CD4-positive, alpha-beta T cell treated with Interleukin-4 for 1 hour (primary cell): ENCODE results near the gene PPM1H.
"Not testable (repeated sequence)": the region's sequence is repeated elsewhere in the genome, so short reads cannot be mapped to it uniquely, and the experiment has no call there.

Experiments used
- DNase-seq, 2 donors: peaks; one replicate each; pipeline ENCODE4 v3.0.0-alpha.2; 2020 to 2022

Gene PPM1H

DNA sequence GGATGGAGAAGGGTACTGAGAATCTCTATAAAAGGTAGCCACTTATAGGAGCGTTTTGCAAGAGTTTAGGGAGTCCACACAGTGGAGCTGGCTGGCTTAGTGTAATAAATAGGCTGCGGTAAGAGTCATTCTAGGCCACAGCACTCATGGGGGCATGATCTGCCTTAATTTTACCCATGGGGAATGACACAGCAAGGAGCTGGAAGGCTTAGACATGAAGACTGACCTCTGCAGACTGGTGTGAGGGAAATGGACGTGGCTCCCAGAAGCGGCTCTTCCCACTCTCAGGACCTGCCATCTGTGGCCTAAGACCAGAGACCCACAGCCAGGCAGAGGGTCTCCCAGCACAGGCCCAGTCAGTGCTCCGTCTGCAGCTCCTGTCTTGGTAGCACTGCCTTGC is 173.3 kb downstream of the PPM1H start:
- no peak for DNase-seq

DNA sequence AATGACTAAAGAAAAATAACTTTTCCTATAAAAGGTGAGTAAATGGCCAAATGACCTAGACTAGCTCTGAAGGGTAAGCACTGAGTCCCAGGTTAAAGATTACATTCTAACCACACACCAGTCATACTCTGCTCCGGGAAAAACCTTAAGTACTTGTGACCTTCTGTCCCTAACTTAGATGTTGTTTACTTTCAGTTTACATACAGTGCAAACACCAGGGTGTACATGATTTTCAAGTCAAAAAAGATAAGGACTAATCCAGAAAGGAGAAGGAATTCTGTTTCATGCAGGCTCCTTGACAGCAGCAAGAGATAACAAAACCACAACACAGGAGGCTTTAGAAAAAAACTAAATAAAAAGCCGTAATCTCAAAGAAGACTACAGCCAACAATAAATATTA is 174.2 kb downstream of the PPM1H start:
- DNase-seq, result no peak

DNA sequence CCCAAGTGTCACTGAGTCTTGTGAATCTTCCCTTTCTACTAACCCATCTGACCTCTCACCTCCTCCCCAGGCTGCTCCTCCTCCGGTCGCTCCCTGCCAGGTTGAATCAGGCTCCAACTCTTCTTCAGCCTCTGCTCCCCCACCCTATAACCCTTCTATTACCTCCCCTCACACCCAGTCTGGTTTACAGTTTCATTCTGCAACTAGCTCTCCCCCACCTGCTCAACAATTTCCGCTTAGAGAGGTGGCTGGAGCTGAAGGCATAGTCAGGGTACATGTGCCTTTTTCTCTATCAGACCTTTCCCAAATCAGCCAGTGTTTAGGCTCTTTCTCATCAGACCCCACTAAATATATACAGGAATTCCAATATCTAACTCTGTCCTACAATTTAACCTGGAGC is 174.6 kb downstream of the PPM1H start:
- not testable (repeated sequence) for DNase-seq

DNA sequence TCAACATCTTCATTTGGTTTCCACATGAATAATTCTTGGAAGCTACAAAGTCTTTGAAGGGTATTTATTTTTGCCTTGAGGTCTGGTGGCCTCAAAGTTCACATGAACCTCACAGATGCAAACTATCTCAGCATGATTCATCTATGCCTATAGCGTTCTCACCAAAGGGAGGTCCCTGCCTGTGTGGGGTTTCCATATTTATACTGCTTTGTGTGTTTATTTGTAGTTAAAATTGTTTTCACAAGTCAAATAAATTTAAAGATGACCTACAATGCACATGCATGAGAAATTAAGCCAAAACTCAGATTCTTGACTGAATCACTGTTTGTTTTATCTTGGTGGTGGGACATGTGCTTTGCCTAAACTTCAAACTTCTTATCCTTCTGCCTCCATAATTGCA is 176.7 kb downstream of the PPM1H start:
- DNase-seq, result no peak

DNA sequence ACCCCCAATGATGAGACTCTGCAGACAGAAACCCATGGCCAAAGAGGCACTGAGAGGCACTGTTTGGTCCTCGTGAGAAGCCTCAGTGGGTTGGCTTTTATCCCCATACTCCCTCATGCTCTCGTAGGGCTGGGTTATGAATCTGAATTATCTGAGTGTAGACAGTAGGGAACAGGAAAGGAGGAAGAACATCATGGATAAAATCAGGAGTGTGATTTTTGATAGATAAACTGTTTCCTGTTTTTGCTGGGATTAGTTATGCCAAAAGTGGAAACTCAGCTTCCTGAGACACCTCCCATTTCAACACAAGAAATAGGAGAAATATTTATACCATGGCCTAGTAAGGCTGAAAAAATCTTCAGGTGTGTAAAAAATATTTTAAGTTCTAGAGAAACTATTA is 177.9 kb downstream of the PPM1H start:
- DNase-seq, result no peak

DNA sequence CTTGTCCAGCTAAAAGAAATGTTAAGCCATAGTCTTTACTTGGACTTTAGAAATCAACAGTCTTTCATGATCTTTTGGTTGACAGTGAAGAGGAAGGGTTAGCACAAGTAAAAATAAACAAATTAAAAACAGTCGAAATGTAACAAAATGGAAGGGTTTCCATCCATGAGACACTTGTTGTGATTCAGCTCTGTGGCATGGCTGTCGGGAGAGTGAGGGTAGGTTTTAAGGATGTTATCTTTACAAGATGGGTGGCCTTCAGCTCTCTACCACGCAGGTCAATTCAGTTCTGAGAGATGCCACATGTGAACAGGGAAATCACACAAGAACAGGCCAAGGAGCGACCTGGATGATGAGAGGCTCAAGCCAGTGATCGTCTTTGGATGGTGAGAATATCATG is 180.2 kb downstream of the PPM1H start:
- no peak for DNase-seq

DNA sequence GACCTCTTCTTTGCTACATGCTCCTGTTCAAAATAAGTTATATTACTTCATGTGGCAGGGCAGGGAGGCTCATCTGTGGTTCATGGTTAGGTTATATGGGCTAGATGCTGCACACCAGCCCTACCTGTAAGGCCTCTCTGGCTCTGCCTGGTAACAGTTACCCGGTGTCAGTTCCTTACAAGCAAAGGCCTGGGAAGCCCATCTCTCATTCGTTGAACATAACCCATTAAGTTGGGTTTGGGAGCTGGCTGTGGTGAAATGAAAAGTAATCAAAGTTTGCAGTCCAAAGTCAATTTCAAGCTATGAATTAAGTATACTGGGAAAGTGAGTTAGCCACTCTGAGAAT is 183.2 kb downstream of the PPM1H start:
- no peak for DNase-seq

DNA sequence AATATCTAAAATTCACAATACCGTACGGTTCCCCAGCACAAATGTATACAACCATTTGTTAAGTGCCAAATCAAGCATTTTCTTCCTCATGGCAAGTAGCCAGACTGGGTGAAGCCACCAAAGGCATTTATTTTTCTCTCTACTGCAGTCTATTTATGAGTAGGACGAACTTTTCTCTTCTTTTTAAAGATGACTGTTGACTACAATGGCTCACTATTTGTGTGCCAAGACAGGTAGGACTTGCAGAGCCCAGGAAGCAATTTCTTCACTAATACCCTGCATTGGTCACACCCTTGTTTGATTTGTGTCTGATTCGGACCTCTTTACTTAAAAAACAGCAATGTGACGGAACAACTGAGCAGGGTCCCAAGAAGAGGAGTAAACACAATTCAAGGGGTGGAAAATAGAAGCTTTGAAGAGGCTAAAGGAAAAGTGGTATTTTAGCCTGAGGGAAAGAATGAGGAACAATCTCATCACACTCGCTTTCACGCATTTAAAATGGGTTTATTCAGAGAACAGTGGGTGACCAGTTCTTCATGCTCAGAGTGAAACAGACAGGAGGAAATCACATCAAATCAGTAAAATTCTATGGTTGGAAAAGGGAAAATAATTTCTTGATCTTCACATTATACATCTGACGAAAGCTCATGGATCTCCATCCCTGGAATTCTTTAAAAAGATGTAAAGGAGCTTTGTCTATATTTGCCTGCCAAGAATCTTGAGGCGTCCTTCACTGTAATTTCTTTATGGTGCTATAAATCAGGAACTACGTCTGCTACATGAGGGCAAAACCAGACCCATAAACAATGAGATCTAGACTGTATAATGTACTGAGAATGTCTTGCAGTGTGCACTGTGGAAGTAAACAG is 183.8 kb downstream of the PPM1H start:
- no peak for DNase-seq

DNA sequence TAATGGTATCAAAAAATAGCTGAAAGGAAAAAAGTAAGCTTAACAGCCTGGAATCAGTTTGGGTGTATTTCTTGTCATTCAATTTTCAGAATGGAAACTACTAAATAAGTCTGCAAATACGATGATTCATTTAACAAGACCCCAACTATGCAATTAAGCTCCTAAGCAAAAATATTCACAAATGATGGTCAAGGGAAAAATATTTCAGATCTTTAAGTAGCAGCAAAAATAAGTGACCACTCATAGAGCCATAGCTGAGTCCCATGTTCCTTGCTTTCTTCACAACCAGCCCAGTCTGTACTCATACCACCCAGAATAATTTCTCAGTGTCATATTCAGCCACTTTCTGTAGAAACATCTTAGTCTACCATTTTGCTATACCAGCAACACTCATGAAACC is 185.4 kb downstream of the PPM1H start:
- no peak for DNase-seq

DNA sequence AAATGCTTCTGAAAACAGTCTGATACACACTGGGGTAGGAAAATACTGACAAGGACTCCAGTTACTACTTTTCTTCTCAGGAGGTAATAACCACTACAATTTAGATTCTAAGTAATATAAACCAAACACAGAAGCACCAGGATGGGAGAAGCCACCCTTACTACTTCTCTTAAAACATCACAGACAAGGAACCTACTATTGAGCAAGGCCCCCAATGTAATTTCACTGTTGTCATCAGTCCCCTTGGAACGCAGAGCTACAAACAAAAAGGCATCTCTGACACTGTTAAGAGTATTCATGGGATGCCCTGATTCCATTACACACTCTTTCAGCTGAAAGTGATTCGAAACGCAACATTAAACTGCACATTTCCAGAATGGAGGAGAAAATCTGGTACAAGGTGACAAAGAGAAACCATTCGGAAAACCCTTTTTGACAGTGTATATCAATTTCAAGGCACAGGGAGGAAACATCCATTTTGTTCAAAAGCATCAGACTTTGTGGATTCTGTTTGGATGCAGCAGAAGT is 185.9 kb downstream of the PPM1H start:
- no peak for DNase-seq

DNA sequence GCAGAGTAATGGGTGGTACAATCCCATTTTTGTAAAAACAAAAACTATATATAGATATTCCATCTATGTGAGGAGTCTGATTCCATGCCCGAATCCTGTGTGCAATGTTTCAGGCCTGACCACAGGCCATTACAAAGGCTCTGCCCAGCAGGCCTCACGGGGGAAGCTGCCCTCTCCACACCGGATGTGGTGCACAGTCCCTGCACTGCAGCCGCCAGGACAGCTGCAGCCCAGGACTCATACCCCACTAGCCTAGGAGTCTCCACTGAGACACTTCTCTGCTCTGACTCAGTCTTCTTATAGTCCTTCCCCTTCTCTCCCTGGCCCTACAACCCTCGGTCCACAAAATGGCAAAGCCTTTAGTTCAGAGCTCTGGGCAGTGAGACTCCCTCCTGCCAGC is 190.4 kb downstream of the PPM1H start:
- peak in 1 of 2 donors; percentile 37 for DNase-seq

DNA sequence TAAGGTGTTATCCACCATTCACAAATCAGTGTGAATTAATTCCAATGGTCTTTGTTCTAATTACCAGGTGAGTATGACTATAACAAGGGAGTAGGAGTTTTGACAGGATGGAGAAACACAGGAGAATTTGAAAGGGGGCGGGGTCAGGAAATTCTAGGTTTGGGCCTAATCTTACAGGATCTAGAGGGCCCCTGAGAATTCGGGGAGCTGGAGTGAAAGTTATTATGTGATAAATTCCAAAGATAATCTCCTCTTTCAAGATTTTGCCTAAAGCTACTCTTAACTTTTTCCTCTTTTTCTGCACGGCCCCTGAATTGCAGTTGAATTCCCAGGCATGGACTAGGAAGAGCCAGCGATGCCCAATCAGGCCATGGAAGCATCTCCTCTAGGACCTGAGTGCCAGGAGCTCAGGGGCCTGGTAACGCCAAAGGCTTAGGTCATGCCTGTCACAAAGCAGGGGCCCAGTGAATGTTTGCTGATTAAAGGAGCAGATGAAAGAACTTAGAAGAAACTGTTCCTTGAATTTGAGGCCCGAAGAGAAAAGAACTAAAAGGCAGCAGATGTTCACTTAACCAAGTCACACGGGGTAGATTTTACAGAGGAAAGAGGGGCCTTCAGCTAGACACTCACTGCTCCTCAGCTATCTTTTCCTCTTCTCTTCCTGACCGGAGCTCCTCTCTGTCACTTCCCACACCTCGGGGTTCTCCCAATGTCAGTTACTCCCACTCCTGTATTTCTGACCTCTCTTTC is 195.5 kb downstream of the PPM1H start:
- no peak for DNase-seq

DNA sequence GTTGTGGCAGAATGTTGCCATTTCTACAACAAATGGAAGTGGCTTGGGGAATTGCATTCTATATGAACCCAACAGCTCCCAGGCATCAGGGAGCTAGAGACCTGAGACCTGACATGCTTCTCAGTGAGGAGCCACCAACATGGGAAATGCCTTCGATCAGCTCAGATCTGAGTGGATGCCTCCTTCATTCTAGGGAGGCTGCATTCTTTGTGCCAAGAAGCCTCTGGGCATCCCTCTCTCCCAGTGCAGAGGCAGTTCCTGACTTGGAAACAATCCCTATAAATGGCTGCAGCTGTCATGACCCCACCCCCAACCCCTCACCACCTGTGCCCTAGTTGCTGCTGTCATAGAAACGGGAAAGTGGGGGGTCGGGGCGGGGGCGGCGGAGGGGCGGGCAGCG is 196.3 kb downstream of the PPM1H start:
- DNase-seq, result no peak

DNA sequence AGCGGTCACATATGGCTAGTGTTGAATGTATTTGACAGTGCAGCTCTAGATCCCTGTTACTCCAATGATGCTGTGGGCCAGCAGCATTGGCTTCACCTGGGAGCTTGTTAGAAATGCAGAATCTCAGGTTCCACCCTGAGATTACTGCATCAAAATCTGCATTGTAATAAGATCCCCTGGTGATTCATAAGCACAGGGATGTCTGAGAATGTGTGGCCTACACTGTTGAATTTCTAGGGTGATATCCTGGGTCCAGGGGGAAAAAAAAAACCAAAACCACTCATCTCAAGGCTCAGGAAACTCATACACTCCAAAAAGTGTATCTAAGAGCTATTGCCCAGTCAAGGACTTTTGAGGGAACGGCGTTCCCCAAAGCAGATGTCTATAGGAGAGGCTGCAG is 196.8 kb downstream of the PPM1H start:
- DNase-seq, result no peak

DNA sequence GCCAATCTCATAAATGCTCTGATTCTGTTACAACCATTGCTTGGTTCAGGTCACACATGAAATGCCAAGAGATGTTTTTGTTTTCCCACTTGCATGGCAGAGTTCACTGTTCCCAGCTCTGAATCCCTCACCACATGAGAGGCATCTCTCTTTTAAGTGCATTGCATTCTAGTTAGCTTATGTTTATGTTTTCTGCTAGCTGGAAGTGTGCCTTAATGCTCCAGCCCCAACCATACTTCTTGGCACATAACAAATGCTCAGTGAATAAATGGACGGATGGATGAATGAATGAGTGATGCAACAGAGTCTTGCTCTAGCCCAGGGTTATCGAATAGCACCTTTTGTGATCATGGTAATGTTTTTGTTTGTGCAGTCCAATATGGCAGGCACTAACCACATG is 197.3 kb downstream of the PPM1H start:
- DNase-seq, result no peak

DNA sequence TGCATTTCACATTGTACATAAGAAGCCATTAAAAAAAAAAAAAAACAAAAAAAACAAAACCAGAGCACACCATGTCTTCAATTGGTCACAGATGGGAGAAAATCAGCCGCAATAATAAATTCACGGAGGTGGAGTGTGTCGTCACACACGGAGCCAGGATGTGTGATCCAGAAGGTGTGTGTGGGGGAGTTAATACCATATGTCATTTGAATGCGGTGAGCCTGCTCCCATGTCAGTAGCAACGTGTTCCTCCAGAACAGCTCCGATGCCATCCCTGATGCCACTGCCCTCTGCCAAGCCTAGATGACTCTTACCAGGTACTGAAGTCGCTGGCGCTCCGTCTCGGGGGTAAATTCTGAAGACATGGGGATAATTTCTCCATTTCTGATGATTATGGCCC is 197.8 kb downstream of the PPM1H start:
- DNase-seq, result no peak

DNA sequence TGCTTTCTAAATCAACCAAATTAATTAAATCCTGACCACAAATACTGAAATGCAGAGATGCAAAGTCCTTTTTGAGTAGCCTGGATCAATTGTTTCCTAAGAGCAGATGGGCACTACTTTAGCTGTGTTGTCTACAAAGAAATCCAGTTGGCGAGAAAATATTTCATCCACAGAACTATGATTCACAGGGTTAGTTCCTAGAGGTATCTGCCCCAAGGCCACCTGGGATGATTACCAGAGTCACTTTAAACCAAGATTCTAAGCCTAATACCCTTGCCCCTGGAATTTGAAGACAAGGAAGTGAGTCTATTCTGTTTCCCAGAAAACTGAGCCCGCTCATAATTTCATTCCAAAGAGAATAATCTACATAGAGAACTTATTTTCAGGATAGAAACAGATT is 198.4 kb downstream of the PPM1H start:
- no peak for DNase-seq

DNA sequence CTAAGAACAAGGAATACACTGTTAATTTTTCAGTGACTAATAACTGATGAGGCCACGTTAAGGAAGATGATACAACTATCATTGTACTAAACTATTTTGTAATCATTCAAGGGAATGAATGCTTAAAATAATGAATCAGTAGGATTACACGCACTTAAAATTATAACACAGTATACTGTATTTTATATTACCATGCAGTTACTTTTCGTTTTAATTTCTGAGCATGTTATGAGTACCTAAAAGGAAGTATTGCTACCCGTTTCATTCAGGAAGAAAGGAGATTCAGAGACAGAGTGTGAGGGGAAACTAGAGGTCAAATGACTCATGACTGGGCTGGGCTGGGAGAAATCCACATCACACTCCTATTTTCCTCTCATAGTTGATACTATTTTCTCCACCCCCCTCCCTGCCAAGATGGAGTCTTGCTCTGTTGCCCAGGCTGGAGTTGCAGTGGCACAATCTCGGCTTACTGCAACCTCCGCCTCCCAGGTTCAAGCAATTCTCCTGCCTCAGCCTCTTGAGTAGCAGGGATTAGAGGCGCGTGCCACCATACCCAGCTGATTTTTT is 202.0 kb downstream of the PPM1H start:
- DNase-seq, result peak in 1 of 2 donors; percentile 34

DNA sequence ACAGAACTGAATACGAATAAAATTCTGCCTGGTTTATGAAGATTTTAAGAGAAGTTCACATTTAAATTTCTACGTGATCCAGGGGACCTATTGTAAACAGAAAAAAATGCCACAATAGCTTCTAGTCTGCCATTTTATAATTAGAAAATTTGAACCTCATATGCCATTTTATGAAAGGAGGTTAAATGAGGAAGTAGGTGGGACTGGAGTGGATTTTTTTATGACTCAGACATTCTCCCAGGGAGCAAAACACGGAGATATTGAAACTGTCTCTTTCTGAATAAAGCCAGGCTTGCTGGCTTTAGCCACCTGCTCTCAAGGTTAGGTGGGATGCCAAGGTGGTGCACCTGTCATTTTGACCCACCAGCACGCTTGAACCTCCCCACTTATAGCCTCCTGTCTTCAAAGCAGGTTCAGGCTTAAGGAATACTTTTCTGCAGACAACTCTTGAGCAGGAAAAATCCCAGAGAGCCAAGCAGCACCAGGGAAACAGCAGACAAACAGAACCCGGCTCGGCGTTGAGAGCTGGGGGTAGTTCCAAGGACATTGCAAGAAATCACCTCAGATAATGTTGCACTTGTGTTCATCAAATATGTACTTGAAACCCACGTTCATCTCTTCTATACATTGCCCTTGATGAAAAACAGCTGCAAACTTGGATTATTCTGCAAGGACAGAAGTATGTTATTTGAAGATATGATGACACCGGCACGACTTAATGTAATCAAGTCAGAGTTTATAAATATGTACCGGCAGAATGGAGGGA is 203.7 kb downstream of the PPM1H start:
- DNase-seq, result no peak

DNA sequence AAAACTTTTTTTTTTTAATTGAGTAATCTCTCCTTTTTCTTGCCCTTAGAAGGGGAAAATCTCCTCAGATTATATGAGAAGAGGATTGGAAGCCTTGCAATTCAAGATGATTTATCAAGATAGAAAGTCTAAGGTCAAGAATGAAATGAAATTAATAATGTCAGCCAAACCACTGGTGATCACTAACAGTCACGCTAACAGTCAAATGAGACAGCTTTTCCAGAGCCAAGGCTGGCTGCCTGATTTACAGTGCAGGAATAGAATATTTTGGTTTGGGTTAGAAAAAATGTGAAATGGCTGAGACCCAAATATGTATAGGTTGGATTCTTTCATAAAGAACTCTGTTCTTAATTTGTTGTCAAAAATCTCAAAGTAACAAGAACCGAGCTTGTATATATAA is 204.3 kb downstream of the PPM1H start:
- DNase-seq, result no peak

DNA sequence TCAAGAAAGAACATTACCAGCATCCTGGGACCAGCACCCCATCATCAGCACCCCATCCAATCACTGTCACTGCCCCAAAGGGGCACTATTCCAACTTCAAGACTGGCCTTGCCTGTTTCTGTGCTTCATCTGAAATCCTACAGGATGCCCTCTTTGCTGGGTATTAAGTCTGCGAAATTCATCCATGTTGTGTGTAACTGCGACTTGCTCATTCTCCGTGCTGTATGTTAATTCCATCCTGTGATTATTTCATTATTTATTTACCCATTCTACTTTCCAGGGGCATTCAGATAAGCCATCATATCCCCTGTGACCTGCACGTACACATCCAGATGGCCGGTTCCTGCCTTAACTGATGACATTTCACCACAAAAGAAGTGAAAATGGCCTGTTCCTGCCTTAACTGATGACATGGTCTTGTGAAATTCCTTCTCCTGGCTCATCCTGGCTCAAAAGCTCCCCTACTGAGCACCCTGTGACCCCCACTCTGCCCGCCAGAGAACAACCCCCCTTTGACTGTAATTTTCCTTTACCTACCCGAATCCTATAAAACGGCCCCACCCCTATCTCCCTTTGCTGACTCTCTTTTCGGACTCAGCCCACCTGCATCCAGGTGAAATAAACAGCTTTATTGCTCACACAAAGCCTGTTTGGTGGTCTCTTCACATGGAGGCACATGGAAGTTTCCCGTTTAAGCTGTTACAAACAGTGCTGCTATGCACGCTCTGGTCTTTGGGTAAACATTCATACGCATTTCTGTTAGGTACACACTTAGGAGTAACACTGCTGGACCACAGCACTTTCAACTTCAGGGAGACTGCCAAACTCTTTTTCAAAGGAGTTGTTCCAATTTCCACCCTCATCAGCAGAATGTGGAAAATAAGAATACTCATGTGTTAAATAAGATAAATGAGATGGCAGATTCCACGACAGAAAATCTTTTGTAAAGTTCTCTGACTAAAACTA is 205.1 kb downstream of the PPM1H start:
- not testable (repeated sequence) for DNase-seq

DNA sequence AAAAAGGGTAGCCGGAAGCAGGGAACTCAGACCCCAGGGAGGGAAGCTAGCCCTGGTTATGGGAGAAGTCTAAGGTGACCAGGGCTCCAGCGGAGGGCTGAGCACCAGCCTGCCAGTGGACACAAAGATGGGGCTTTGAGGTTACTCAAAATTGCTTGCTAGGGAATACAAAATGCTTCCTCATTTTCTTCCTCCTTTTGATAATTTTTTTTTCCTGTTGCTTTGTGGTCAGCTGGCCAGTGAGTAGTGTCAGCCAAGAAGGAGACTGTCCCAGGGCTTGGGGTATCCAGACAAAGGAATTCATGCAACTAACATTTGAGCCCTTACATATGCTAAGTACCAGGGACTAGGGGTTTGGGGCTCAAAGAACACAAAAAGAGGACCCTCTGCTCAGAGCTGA is 206.2 kb downstream of the PPM1H start:
- no peak for DNase-seq
